SH-SY5Y (cell line): ENCODE data around the gene KIF3A.

ENCODE experiments used
- GATA2 ChIP-seq: IDR thresholded peaks from 2 replicates; pipeline ENCODE4 v1.6.1; 2011; ENCODE audit warnings: mild to moderate bottlenecking, low read depth, low read length
- GATA3 ChIP-seq: IDR thresholded peaks from 2 replicates; pipeline ENCODE4 v1.6.1; 2011; ENCODE audit warnings: low read depth, mild to moderate bottlenecking, low read length, moderate library complexity

DNA sequence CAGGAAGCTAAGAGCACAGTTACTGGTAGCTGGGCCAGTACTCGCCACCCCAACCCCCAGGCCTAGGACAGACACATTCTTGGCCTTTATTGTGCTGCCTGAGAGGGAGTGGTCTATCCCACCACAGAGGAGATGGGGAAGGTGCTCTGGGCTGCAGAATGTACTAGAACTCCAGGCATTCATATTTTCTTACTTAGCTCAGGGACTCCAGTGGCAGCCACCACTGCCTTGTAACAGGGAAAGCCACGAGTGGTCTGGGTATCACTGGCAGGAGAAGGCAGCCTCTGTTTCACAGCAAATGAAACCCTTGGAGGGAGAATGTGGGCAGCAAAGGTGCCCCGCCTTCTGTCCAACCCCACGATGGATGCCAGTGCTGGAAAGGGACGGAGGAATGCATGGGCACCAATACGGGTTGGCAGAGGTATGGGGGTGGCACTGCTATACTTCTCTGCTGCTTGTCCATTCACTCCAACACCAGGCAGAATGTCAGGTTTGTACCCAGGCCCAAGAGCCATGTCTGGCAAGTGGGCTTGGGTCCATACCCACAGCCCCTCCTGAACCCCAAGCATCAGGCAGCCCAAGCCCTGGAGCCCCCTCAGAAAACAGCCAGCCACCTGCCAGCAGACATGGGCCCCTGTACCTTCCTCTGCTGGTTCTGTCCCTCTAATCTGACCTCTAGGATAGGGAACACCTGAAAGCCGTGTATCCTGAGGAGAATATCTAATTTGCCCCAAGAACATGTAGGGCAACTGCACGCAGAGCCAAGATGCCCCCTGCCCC, 35.1 kb upstream of the KIF3A start:
- TF ChIP-seq GATA2: no peak
- no peak for TF ChIP-seq GATA3
